ENCODE data around the gene TESMIN. TPM values are rescaled to one million over a fixed set of nuclear protein-coding genes. Genes with fewer than 3 reads are reported as not detected.

TESMIN gene
- total and polyA plus RNA-seq, 12 donors = 0.42 to 6.6 (median 2.6) TPM

DNA sequence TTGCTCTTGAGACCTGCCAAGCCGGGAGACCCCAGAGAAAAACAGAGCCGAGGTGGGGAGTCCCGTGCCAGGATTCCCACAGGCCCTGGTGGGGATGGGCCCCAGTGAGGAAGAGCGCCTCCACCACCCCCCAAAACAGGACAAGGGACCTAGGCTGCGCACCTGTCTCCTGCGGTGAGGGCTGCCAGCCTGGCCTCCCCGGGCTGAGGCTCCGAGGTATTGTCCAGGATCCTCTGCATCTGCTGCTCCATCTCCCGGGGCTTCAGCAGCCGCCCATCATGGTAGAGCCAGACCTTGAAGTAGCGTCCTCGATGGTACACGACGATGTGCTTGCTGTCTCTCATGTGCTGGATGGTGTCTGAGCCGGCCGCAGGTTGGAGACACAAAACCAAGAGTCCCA, 33.3 kb upstream of the TESMIN start:
- peaks cover 0 to 81% of the 10 kb centered on the region in 2 donors for H3K36me3 ChIP-seq (replicated peaks in 1 of 2)
- no peaks in the 10 kb centered on the region for H3K4me1 ChIP-seq (replicated peaks in 1 of 2)
- intact Hi-C loops (cut with DNase I) = no loop called here
- 86 to 97% (median 92%) methylated on average over 12 to 16 of the region's 16 CpGs for WGBS, 4 donors
- no peak overlapping the region for H3K27ac ChIP-seq
- no peak for TF ChIP-seq POLR2A (IDR thresholded peaks at IDR 0.05)
- TF ChIP-seq, protein P1, sequence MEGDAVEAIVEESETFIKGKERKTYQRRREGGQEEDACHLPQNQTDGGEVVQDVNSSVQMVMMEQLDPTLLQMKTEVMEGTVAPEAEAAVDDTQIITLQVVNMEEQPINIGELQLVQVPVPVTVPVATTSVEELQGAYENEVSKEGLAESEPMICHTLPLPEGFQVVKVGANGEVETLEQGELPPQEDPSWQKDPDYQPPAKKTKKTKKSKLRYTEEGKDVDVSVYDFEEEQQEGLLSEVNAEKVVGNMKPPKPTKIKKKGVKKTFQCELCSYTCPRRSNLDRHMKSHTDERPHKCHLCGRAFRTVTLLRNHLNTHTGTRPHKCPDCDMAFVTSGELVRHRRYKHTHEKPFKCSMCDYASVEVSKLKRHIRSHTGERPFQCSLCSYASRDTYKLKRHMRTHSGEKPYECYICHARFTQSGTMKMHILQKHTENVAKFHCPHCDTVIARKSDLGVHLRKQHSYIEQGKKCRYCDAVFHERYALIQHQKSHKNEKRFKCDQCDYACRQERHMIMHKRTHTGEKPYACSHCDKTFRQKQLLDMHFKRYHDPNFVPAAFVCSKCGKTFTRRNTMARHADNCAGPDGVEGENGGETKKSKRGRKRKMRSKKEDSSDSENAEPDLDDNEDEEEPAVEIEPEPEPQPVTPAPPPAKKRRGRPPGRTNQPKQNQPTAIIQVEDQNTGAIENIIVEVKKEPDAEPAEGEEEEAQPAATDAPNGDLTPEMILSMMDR (IDR thresholded peaks at IDR 0.05) = no peak
- H3K4me3 ChIP-seq = no peak overlapping the region
- no peaks in the 10 kb centered on the region for H3K27me3 ChIP-seq
- no peak for DNase-seq
- no peaks in the 10 kb centered on the region for H3K9me3 ChIP-seq (replicated peaks in 1 of 3)

DNA sequence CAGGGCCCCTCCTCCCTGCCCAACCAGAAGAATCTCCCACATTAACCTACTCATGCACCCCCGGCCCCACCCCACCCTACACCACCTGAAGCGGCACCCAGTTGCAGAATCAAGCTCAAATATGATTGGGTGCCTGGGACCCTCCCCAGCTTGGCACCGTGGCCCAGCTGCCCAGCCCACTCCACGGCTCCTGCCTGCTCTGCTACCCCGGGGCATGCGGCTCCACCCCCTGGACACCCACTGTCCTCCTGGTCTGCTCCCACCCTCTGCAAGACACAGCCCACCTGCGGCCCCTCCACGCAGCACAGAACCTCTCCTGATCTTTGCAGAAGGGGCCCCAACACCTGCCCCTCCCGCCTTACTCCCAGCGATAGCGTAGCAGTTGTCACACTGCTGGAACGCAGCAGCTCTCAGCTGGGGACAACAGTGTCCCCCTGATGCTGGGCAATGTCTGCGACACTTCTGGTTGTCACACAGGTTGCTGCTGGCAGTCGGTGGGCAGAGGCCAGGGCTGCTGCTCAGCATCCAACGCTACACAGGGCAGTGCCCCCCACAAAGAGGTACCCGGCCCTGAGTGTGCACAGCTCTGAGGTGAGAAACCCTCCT, 32.0 kb upstream of the TESMIN start:
- Histone ChIP-seq H3K9me3 (replicated peaks in 1 of 3) (no peaks in the 10 kb centered on the region), H3K36me3 (replicated peaks in 1 of 2) (peaks cover 0 to 82% of the 10 kb centered on the region in 2 donors), H3K4me3 (no peak overlapping the region), H3K4me1 (replicated peaks in 1 of 2) (no peaks in the 10 kb centered on the region), H3K27me3 (no peaks in the 10 kb centered on the region), H3K27ac (no peak overlapping the region)
- no peak for DNase-seq
- intact Hi-C loops (cut with DNase I) = no loop called here
- 92 to 97% (median 94%) methylated on average over 13 to 16 of the region's 16 CpGs for WGBS, 4 donors
- TF ChIP-seq, protein P1 (IDR thresholded peaks at IDR 0.05) = no peak
- TF ChIP-seq POLR2A (IDR thresholded peaks at IDR 0.05) = no peak

DNA sequence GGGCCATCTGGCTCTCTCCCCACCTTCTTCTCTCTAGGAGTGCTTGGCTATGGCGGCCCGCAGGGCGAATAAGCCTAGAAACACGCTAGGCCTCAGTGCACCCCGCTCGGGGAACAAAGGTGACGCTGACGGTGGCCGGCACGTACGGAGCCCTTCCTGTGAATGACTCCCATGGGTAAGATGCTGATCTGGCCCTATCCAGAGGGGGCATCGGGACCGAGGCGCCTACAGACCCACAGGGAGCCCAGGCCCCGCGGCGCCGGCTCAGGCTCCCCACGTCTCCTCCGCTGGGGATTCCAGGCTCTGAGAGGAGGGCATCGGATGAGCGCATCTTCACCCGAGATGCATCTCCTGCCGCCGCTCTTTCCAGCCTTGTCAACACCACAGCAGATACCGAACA, 31.4 kb upstream of the TESMIN start:
- Histone ChIP-seq H3K27me3 (no peaks in the 10 kb centered on the region), H3K36me3 (replicated peaks in 1 of 2) (peaks cover 0 to 84% of the 10 kb centered on the region in 2 donors), H3K4me3 (no peak overlapping the region), H3K27ac (no peak overlapping the region), H3K9me3 (replicated peaks in 1 of 3) (no peaks in the 10 kb centered on the region), H3K4me1 (replicated peaks in 1 of 2) (peaks cover 0 to 3% of the 10 kb centered on the region in 2 donors)
- 97 to 100% (median 98%) methylated on average over 6 to 26 of the region's 26 CpGs for WGBS, 4 donors
- intact Hi-C loops (cut with DNase I) = no loop called here
- DNase-seq = no peak
- TF ChIP-seq, protein P1 (IDR thresholded peaks at IDR 0.05) = no peak
- TF ChIP-seq POLR2A (IDR thresholded peaks at IDR 0.05) = no peak

DNA sequence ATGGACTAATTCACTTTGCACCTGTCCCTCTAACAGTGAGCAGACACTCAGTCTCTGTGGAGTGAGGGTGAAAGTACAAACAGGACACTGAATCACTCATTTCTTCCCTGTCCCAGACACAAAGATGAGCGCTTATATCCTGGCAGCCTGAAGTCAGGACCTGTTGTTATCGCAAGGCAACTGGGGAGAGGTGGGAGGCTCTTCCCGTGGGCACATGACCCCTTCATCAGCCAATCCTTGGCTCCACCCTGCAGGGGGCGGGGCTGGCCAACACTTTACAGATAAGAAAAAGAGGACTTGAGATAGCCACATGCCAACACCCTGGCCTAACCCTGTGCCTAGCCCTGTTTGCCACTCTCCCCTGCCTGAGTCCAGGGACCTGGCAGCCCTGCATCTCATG, 29.5 kb upstream of the TESMIN start:
- DNase-seq = peak in 6 of 7 donors; percentile 71 to 84 (median 78)
- Histone ChIP-seq H3K27me3 (no peaks in the 10 kb centered on the region), H3K9me3 (replicated peaks in 1 of 3) (no peaks in the 10 kb centered on the region), H3K4me3 (no peak overlapping the region), H3K27ac (no peak overlapping the region), H3K4me1 (replicated peaks in 1 of 2) (peaks cover 0 to 3% of the 10 kb centered on the region in 2 donors), H3K36me3 (replicated peaks in 1 of 2) (peaks cover 0 to 90% of the 10 kb centered on the region in 2 donors)
- TF ChIP-seq, protein P1 (IDR thresholded peaks at IDR 0.05) = no peak
- TF ChIP-seq POLR2A (IDR thresholded peaks at IDR 0.05) = no peak
- WGBS, 4 donors = 51 to 86% (median 73%) methylated on average over 1 to 4 of the region's 4 CpGs
- intact Hi-C loops (cut with DNase I) = no loop called here
